HG02610 (cell line): ENCODE measurements around the gene ANKRD20A1.
"Not testable (repeated sequence)": the region's sequence is repeated elsewhere in the genome, so short reads cannot be mapped to it uniquely, and the experiment has no call there.

ENCODE experiments used
- ATAC-seq: cut with Tn5 transposase; IDR thresholded peaks from one replicate; pipeline ENCODE4 v1.9.1; 2021; ENCODE audit warnings: mild to moderate bottlenecking, moderate library complexity; ENCODE audit not compliant: unreplicated experiment

The ANKRD20A1 gene

DNA sequence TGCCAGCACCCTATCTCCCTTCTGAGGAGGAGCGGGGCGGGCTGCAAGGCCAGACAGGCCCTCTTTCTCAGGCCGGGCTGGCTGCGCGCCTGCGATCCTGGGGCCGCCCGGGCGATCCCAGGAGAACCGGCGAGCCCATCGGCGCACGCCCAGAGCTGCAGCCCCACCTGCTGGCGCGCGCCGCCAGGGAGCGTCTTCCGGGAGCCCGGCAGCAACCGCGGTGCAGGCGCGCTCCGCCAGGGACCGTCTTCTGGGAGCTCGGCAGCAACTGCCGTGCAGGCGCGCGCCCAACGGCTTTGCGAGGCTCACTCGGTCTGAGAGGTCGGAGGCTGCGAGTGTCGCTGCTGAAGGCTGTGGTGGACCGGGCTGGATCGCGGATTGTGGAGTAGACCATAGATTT, at the start of gene ANKRD20A1:
ANKRD20A1 (plus strand) TSS at position 61 of the 400 bp plus-strand sequence. CDS start 496 bp downstream, outside the sequence.
- ATAC-seq = not testable (repeated sequence)

DNA sequence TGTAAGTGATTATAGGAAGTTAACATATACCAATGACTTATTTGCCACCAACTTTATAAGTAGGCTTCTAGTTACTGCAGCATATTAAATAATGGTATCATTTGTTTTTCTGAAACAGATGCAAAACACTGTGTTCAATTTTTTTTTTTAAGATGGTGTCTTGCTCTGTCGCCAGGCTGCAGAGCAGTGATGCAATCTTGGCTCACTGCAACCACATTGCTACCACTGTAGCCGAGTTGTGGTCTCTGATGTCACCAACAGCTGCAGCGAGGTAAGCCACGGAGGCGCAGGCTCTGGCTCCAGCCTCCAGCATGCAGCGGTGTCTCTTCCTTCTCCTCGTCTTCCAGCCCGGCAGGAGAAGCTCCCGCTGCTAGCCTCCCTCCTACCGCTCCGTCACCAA, 26.6 kb upstream of the ANKRD20A1 start:
- not testable (repeated sequence) for ATAC-seq
